Measurements from ENCODE around the gene MBOAT1. TPM values are rescaled to one million over a fixed set of nuclear protein-coding genes. Genes with fewer than 3 reads are reported as not detected.

MBOAT1 gene
- polyA plus RNA-seq, 1 donor (not counting 4 experiments of a cell fraction or from before 2014, with no cell fraction given), result 4.9 TPM

GRCh38 chr6:20118892-20119291 is 93.4 kb downstream of the MBOAT1 start:
- H3K27ac ChIP-seq (ENCODE audit: control insufficient read depth, insufficient read depth, low read length), result no peak overlapping the region
- TF ChIP-seq, protein P1, sequence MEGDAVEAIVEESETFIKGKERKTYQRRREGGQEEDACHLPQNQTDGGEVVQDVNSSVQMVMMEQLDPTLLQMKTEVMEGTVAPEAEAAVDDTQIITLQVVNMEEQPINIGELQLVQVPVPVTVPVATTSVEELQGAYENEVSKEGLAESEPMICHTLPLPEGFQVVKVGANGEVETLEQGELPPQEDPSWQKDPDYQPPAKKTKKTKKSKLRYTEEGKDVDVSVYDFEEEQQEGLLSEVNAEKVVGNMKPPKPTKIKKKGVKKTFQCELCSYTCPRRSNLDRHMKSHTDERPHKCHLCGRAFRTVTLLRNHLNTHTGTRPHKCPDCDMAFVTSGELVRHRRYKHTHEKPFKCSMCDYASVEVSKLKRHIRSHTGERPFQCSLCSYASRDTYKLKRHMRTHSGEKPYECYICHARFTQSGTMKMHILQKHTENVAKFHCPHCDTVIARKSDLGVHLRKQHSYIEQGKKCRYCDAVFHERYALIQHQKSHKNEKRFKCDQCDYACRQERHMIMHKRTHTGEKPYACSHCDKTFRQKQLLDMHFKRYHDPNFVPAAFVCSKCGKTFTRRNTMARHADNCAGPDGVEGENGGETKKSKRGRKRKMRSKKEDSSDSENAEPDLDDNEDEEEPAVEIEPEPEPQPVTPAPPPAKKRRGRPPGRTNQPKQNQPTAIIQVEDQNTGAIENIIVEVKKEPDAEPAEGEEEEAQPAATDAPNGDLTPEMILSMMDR (optimal IDR thresholded peaks at IDR 0.05 in 1 of 3, IDR thresholded peaks at IDR 0.05 in 1 of 3, conservative IDR thresholded peaks at IDR 0.05 in 1 of 3; ENCODE audit: extremely low read depth in 1 of 3, insufficient read depth in 2 of 3, low read length in 3 of 3), result no peak
- no peak for TF ChIP-seq EZH2 (IDR thresholded peaks at IDR 0.05; ENCODE audit: low read length)
- H3K4me2 ChIP-seq (ENCODE audit: control insufficient read depth, extremely low read depth, insufficient read depth, low read depth, low read length), result no peak overlapping the region
- no peaks in the 10 kb centered on the region for H3K27me3 ChIP-seq (ENCODE audit: control insufficient read depth, extremely low read depth, insufficient read depth, low read length)
- peaks cover 7% of the 10 kb centered on the region for H3K4me1 ChIP-seq (ENCODE audit: control insufficient read depth, extremely low read depth, insufficient read depth, low read length)
- H4K20me1 ChIP-seq (ENCODE audit: control insufficient read depth, extremely low read depth, insufficient read depth, low read length), result no peaks in the 10 kb centered on the region
- H3K36me3 ChIP-seq (ENCODE audit: control insufficient read depth in 2 of 2, extremely low read depth in 1 of 2, insufficient read depth in 2 of 2, low read length in 2 of 2), result no peaks in the 10 kb centered on the region
- H3K9me1 ChIP-seq (ENCODE audit: control insufficient read depth, extremely low read depth, insufficient read depth, low read length), result no peaks in the 10 kb centered on the region
- no peaks in the 10 kb centered on the region for H3K79me2 ChIP-seq (ENCODE audit: control insufficient read depth, insufficient read depth, low read length)
- dilution Hi-C loops (cut with MboI; ENCODE audit: extremely low pct_ligation_motif_present, low sequenced_read_pairs), result no loop called here
- no peak for FAIRE-seq
- no peak overlapping the region for H3K9ac ChIP-seq (ENCODE audit: control insufficient read depth, extremely low read depth, insufficient read depth, low read length)
- no peak overlapping the region for H2AFZ ChIP-seq (ENCODE audit: control insufficient read depth, low read length)
- DNase-seq (ENCODE audit: low read depth, low spot score), result no peak
- H3K9me3 ChIP-seq (ENCODE audit: control insufficient read depth, low read depth, low read length), result no peaks in the 10 kb centered on the region
- H3K4me3 ChIP-seq (ENCODE audit: control insufficient read depth in 2 of 3, extremely low read depth in 1 of 3, insufficient read depth in 2 of 3, low read depth in 1 of 3, low read length in 3 of 3), result no peak overlapping the region

- FAIRE-seq, result peak; percentile 81
- Histone ChIP-seq H3K27ac (ENCODE audit: control insufficient read depth, insufficient read depth, low read length) (no peak overlapping the region), H3K4me2 (ENCODE audit: control insufficient read depth, extremely low read depth, insufficient read depth, low read depth, low read length) (no peak overlapping the region)
These were observed 94.8 kb downstream of the MBOAT1 start for GRCh38 chr6:20117474-20117873.

More at GRCh38 chr6:20117474-20117873, 94.8 kb downstream of the MBOAT1 start:
- Histone ChIP-seq H3K9me1 (ENCODE audit: control insufficient read depth, extremely low read depth, insufficient read depth, low read length) (no peaks in the 10 kb centered on the region), H3K9me3 (ENCODE audit: control insufficient read depth, low read depth, low read length) (no peaks in the 10 kb centered on the region), H3K27me3 (ENCODE audit: control insufficient read depth, extremely low read depth, insufficient read depth, low read length) (no peaks in the 10 kb centered on the region), H3K79me2 (ENCODE audit: control insufficient read depth, insufficient read depth, low read length) (no peaks in the 10 kb centered on the region), H2AFZ (ENCODE audit: control insufficient read depth, low read length) (no peak overlapping the region), H3K4me1 (ENCODE audit: control insufficient read depth, extremely low read depth, insufficient read depth, low read length) (peaks cover 7% of the 10 kb centered on the region), H3K4me3 (ENCODE audit: control insufficient read depth in 2 of 3, extremely low read depth in 1 of 3, insufficient read depth in 2 of 3, low read depth in 1 of 3, low read length in 3 of 3) (no peak overlapping the region), H3K36me3 (ENCODE audit: control insufficient read depth in 2 of 2, extremely low read depth in 1 of 2, insufficient read depth in 2 of 2, low read length in 2 of 2) (no peaks in the 10 kb centered on the region), H4K20me1 (ENCODE audit: control insufficient read depth, extremely low read depth, insufficient read depth, low read length) (no peaks in the 10 kb centered on the region), H3K9ac (ENCODE audit: control insufficient read depth, extremely low read depth, insufficient read depth, low read length) (no peak overlapping the region)
- DNase-seq (ENCODE audit: low read depth, low spot score), result no peak
- no peak for TF ChIP-seq EZH2 (IDR thresholded peaks at IDR 0.05; ENCODE audit: low read length)
- TF ChIP-seq, protein P1 (optimal IDR thresholded peaks at IDR 0.05 in 1 of 3, IDR thresholded peaks at IDR 0.05 in 1 of 3, conservative IDR thresholded peaks at IDR 0.05 in 1 of 3; ENCODE audit: extremely low read depth in 1 of 3, insufficient read depth in 2 of 3, low read length in 3 of 3), result no peak
- dilution Hi-C loops (cut with MboI; ENCODE audit: extremely low pct_ligation_motif_present, low sequenced_read_pairs), result no loop called here
